GM18861 (cell line): Measurements from ENCODE around the gene CDH20.
A peak's percentile ranks its signal among the peaks of the same experiment; 100 is the strongest.

Source experiments
- ATAC-seq: cut with Tn5 transposase; IDR thresholded peaks from one replicate; pipeline ENCODE4 v1.9.1; 2021; ENCODE audit not compliant: unreplicated experiment

The CDH20 gene

DNA sequence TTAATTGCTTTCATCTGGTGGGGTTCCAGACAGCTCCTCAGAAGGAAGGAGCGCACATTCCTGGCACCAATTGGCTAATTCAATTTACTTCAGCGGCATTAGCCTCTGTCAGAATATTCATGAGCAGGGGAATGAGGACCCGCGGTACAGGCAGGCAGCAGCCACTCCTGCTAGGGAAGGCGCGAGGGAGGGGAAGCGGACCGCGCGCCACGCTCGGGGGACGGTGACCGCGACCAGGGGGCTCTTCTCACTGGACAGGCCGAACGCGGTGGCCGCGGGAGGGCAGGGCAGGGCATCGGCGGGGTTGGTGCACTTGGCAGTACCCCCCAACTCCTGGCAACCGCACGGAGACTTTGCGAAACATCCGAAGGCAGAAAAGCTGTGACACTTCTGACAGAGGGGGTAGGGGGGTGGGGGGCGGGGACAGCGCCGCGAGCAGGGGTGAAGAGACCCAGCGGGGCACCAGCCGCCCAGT, at the start of gene CDH20:
Gene CDH20 (plus strand): TSS at position 160 of the 475 bp plus-strand sequence.
- ATAC-seq = no peak

DNA sequence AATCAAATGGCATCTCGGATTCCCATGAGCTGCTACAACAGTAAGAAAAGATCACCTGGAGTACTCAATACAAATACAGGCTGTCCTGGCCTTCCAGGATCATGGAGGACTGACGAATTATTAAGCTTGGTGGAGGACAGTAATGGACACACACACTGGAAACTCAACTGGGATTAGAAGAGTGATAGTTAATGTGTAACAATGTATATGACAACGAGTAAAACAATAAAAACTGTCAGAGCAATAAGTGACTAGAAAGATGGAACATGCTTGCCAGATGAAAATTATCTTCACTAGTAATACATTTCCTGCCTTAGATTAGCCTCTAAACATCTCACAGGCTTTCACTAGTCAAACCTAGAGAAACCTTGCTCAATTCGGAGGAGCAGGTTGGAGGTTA, 49.2 kb upstream of the CDH20 start:
- no peak for ATAC-seq

DNA sequence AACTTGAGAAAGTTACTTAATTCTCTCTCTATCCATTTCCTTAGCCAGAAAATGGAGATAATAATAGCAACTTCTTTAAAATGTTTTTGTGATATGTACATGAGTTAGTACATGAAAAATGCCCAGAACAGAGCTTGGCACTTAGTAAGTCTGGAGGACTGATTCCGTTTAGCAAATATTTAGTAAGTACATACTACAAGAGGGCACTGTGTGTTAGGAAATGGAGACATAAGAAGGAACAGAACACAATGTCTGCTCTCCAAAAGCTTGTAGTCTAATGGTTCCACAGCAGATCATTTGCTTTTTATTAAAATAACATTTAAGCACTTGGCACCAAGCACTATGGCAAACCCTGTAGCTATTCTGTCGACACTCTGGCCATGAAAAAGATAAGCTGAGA, 47.5 kb upstream of the CDH20 start:
- no peak for ATAC-seq

DNA sequence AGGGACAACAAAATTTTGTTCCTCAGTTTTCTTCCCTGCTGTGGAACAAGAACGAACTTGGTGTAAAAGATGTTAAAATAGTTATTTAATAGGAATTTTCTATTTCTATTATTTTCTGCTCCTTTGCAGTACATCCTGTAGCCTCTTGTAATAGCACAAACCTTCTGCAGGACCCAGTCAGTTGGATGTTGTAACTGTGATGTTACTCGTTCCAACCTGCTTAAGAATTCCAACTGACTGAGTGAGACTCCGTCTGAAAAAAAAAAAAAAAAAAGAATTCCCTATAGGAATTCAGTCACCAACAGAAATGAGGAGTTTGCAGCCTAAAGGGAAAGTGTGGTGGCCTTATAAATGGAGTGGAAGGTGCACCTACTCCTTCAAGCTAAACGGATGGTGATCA, 46.4 kb upstream of the CDH20 start:
- no peak for ATAC-seq

DNA sequence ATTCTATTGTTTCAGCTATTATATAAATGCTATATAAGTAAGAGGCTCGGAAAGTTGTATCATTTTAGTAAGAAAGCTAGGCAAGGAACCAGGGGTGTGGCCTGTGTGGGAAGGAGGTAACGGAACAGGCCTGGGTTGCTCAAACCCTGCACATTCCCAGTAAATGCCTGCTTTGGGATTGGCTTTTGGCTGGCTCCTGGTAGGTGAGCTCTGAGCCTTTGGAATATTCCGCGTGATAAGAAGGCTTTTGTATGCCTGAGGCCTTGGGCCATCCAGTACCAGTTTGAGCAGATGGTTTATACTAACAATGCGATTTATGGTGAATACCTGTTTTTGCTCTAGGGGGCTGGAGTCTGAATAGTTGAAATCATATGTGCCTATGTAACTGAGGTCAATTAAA, 42.6 kb upstream of the CDH20 start:
- ATAC-seq = no peak

DNA sequence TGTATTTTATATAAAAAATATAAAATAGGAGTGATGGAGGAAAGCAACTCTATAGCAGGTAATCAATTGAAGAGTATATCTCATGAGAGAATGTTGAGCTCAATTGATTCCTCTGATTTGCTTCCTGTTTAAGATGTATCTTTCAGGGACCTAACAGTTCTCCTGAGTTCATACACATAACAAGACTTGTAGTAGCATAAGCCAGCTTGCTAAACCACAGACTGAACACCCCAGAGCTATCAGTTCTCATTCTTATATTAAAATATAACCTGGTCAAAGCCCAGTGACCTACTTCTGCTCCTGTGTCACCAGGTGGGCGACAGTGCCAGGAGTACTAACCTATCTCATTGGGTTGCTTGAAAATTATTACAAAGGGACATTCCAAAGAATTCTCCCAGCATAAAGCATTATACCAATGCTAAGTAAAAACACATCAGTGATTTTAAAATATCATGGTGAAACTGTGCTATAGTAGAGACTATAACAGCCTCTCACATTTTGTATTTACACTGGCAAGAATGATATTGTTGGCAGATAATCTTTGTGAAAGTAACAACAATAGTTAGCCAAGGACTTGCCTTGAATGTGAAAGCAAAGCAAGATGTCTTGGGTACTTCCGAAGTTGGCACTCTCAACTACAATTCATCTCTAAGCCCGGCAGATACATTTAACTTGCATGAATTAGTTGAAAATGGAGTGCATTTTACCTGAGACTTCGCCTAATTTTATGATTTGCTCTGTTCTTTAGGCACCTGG, 40.8 kb upstream of the CDH20 start:
- no peak for ATAC-seq

DNA sequence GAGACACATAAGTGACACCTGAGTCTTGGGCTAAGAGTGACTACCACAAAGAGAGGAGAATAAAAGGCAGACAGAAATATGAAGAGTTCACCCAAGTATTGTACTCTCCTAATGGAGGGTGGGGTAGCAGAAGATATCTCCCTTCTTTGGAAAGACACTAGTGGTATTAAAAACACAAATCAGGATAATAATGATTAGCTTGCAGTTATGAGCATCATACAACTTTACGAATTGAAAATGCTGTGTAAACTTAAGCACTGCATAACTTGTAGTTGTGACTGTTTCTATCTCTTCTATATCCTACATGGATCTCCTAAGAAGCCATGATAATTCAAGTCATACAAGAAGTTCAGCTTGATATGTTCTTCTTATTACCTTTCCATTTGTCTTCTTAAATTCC, 38.1 kb upstream of the CDH20 start:
- ATAC-seq = no peak

DNA sequence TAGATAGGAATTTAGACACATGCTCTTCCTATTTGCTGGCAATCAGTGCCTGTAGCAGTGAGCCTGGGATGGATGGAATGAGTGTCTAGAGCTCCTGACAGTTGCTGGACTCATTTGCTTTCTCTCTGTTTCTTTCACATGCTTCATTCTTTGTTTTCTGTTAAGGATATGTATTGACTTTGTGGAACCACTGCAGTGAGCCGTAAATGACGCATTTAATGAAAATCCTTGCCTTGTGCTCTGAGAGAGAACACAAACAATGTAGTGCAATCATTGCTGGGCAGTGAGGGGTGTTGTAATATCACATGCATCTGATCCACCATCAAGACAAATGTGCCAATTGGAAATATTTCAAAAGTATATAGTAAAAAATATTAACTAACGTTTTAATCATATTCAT, 25.2 kb upstream of the CDH20 start:
- ATAC-seq = no peak

DNA sequence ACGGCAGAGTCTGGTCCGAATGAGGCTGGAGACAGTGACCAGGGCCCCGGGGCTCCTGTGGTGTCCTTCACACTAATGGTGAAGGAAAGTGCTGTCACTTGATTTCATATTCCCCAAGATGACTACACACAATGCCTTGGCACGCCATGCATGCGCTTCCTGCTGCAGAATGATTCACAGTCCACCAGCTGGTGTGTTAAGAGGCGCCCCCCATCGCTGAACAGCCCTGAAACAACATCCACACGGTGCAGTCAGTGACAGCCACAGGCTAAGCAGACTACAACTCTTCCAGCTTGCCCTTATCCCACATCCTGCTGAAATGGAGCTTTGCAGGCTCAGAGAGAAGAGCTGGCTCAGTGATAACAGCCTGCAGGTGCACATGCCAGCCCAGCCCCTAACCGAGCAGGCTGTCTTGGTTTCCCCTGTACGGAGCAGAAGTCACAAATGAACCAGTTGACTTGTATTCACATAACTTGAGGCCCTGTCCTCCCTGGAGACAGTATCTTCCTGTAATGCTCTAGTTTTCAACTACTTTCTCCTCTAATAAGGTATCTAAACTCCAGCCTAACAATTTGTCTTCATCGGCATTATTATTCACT, 24.3 kb upstream of the CDH20 start:
- ATAC-seq = no peak

DNA sequence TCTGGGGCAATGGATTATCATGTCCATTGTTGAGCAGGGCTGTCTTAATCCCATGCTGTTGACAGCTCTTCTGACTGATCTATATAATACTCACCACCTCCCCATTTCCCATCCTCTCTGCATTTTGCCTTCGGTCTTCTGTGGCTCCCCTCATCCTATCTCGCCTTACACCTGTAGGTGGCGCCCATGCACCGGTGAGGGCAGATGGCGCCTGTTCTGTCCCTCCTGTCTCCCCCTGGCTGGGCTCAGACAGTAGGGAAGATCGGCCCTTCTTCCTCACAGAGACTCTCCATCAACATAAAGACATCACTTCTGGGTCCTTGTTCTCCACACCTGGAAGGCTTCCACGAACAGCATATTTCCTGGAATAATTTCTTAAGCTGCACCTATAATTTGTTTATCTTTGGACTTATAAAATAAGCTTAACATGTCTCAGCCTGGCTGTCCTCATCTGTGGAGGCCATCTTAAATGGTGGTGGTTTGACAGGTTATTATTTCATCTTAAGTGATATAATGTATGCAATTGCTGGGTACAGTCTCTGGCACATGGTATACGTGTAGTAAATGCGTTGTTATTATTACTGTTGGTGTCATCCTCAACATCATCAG, 10.9 kb upstream of the CDH20 start:
- peak; percentile 92 for ATAC-seq

DNA sequence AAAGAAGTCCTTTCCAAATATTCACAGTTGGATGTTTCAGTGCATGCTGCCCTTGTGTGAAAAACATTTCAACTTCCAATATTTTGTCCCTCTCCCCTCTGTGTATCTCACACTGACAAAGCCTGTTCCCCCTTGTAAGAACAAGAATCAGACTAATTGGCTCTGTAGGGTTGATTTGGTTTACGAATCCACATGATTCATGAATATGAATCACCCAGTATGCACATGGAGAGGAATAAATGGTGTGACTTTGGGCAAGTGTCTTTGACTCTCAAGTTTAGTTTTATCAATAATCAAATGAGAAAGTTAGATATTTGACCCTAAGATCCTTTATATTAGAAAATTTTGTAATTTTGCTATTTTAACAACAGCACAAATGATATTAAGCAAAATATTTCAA, 9.3 kb upstream of the CDH20 start:
- no peak for ATAC-seq

DNA sequence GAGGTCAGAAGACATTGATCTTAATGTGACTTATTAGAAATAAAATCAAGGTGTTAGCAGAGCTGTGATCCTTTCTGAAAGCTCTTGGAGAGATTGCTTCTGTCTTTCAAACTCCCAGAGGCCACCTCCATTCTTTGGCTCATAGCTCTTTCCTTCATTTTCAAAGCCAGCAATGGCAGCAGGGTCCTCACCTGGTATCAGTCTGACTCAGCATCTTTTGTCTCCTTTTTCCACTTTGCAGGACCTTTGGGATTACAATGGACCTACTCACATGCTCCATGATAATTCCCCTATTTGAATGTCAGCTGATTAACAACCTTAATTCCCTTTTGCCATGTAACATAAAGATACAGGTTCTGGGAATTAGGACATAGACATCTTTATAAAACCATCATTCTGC, 6.8 kb upstream of the CDH20 start:
- ATAC-seq = no peak

DNA sequence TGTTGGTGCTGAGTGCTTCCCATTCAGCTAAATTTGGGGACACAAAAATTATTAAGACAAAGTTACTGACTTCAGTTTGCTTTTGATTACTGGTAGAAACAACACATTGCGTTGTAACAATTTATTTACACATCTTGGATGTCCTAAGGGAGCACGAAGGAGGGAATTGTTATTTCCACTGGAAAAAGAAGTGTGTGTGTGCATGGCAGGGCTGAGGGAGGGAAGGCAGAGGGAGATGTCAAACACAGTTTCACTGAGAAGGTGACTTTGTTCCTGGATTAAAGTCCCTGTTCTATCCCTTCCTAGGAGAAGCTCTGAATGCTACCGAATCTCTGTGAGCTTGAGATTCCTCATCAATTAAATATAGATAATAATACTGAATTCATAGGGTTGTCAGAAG, 3.8 kb upstream of the CDH20 start:
- no peak for ATAC-seq

DNA sequence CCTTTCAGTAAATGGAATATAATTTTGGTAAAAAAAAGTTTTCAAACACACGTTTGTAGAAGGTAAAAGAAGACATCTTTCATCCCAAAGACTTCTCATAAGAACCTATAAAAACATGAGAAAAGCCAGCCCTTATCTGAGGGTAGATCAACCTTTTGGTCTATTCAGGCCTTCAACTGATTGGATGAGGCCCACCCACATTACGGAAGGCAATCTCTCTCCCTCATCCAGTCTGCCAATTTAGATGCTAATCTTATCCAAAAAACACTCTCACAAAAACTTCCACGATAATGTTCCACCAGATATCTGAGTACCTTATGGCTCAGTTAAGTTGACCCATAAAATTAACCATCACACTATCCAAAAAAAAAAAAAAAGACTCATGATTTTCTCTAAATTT, 2.2 kb upstream of the CDH20 start:
- ATAC-seq = no peak

DNA sequence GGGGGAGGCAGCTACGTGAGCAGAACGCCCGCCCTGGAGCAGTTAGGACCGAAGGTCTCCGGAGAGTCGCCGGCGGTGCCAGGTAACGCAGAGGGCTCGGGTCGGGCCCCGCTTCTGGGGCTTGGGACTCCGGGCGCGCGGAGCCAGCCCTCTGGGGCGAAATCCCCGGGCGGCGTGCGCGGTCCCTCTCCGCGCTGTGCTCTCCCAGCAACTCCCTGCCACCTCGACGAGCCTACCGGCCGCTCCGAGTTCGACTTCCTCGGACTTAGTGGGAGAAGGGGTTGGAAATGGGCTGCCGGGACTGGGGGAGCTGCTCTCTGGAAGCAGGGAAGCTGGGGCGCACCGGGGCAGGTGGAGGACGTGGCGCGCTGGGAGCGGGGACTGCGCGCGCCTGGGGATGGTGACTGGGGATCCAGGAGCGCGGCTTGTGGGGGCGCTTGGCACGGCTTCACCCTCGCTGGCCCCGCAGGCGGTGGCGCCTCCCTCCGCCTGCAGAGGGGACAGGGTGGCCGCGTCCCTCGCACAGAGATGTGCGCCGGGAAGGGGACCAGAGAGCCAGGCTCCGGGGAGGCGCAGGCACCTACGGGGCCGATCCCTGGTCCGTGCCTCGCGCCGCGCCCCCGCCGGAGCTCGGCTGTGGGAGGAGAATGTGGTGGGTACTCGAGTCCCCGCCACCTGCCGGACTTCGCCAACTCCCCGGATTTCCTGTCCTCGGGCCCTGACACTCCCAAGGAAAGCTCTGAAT, 688 bp downstream of the CDH20 start:
- ATAC-seq = no peak

DNA sequence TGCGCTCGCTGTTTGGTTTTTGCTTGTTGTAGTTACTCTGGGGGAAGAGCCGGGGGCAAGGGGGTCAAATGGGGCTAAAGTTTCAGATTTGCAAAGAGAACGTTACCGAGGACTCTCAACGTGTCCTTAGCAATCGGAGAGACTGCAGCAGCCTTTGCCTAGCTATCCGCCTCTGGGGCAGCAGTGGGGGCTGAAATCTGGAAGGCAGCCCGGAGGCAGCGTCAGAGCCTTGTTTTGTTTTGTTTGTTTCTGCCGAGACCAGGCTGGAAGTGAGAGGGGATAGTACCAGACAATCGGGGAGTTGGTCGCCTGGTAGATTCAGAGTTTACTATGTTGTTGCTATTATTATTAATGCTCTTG, 1.2 kb downstream of the CDH20 start:
- ATAC-seq = no peak

DNA sequence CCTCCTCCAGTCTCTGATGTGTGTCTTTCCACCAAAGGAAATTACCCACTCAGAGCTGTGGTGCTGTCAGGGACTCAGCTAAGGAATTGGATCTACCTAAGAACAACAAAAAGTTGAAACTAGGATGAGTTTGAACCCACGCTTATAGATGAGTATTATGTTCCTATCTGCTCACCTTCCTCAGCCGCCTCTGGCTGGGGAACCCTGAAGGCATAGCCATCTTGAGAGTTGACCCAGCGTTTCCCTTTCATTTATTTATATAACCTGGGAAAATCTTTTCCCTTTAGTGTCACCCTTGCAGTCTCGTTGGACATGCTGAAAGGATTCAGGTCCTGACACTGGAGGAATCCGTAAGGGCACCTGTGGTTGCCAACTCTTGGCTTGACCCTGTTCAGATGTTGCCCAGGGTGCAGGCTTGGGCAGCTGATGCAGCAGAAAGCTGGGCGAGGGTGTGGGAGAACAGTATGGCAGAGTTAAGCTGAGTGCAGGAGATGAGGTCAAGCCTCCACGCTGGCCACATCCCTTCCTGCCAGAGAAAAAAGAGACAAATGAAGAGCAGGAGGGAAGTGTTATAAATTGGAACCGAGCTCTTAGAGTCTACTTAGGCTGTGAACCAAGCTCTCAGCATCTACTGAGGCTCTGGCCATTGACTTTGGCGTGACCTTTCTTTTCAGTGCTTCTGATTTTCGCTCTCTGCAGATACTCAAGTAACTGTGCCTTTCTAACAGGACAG, 1.9 kb downstream of the CDH20 start:
- no peak for ATAC-seq

DNA sequence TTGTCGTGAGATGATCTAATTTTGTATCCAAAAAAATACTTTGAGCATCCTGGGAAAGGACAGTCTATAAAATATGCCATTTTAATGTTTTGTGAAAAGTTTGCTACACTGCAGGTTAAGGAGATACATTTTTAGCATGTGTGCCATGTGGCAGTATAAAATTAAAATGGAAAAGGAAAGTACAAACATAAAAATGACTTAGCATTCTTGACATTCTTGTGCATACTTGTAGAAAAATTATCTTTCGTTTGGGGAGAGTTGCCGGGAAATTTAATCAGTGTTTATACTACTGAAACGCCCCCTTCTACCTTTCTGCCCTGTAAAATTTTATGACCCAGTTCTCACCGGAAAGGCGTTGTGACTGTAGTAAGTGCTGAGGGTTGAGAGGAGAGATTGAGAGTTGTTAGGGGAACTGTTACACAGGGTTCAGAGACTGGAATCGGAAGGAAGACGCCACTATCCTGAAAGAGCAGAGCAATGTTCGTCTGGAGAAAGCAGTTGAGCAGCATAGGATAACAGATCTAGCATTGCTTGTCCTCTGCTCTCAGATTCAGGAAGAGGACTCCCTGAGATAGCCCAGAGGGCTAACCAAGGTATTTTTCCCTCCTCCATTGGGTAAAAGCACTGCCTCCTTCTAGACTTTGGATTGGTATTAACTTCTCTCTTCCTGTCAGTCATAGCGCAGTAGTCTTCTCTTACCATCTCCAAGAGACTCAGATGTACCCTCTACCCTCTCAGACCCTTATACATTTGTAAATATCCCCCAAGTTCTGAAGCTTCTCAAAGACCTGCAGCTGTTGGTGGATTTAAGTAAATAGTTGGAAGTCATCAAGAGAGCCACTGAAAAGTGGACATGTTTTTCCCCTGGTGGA, 2.7 kb downstream of the CDH20 start:
- ATAC-seq = no peak

DNA sequence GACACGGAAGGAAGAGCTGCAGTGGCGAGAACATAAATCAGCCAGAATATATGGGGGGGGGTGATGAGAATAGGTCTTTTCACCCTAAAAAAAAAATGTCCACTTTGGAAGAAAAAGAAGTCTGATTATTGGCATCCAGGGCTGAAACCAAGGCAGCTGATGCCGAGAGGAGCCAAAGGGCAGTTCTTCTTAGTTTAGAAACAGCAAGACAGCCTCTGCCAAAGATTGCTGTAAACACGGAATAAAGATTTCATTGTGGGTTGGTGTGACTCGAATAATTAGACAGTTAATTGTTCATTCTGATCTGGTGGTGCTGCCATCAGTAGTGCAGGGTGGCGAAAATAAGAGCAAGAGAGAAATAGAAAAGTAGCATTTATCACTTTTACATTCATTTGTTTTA, 3.5 kb downstream of the CDH20 start:
- no peak for ATAC-seq

DNA sequence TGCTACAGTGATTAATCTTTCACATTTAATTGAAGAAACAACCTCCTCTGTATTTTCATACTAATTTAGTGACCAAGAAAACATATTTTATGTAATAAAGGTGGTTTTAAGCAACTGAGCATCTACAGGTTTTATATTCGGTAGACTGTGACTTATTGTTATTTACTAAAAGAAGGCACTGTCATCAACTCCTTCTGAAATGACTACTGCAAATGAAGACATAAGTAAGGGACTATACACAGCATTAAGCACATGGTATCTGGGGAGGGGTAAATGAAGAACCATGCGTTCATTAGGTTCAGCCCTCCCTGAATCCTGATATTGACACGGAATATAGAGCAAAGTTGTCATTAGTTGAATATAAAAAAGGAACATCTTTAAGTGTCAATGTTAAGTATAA, 4.3 kb downstream of the CDH20 start:
- no peak for ATAC-seq
